Mesendoderm (in vitro differentiated cells): ENCODE measurements around the gene ARID2.

Source experiments
- DNase-seq: peaks from one replicate; pipeline ENCODE4 v3.0.0; 2013
- H2AK5ac ChIP-seq: 2 replicates; pipeline ENCODE4 v1.6.1; 2013; ENCODE audit warnings: low read length, inconsistent platforms
- H2BK120ac ChIP-seq: 2 replicates; pipeline ENCODE4 v1.6.1; 2013; ENCODE audit warnings: low read depth, mild to moderate bottlenecking, low read length, moderate library complexity, mixed read lengths
- H2BK15ac ChIP-seq: replicated peaks from 2 replicates; pipeline ENCODE4 v1.6.1; 2013; ENCODE audit warnings: low read depth, mild to moderate bottlenecking, moderate library complexity
- H2BK5ac ChIP-seq: 2 replicates; pipeline ENCODE4 v1.6.1; 2013; ENCODE audit warnings: low read length, inconsistent platforms
- H3K18ac ChIP-seq: 2 replicates; pipeline ENCODE4 v1.6.1; 2013; ENCODE audit warnings: mild to moderate bottlenecking, low read length, mixed read lengths
- H3K23ac ChIP-seq: one replicate; pipeline ENCODE4 v1.6.1; 2013; ENCODE audit warnings: low read length
- H3K27ac ChIP-seq: 2 replicates; pipeline ENCODE4 v1.5.1; 2013; ENCODE audit warnings: low read depth, mild to moderate bottlenecking, inconsistent platforms, low read length, moderate library complexity
- H3K27me3 ChIP-seq: 2 replicates; pipeline ENCODE4 v1.6.1; 2013; ENCODE audit warnings: low read length, control low read depth, mild to moderate bottlenecking, inconsistent platforms; ENCODE audit not compliant: insufficient read depth, poor library complexity
- H3K36me3 ChIP-seq: 2 replicates; pipeline ENCODE4 v1.6.1; 2013; ENCODE audit warnings: low read length, inconsistent platforms; ENCODE audit not compliant: control insufficient read depth, insufficient read depth
- H3K4ac ChIP-seq: one replicate; pipeline ENCODE4 v1.6.1; 2013; ENCODE audit warnings: low read depth, mild to moderate bottlenecking, low read length, moderate library complexity
- H3K4me1 ChIP-seq: 2 replicates; pipeline ENCODE4 v1.6.1; 2013; ENCODE audit warnings: low read depth, low read length, inconsistent platforms; ENCODE audit not compliant: control insufficient read depth
- H3K4me2 ChIP-seq: 2 replicates; pipeline ENCODE4 v1.6.1; 2013; ENCODE audit warnings: low read length
- H3K4me3 ChIP-seq: 2 replicates; pipeline ENCODE4 v1.5.1; 2013; ENCODE audit warnings: mild to moderate bottlenecking, low read length
- H3K56ac ChIP-seq: one replicate; pipeline ENCODE4 v1.6.1; 2013; ENCODE audit warnings: low read length
- H3K79me1 ChIP-seq: 2 replicates; pipeline ENCODE4 v1.6.1; 2013; ENCODE audit warnings: low read length, inconsistent platforms
- H3K79me2 ChIP-seq: 2 replicates; pipeline ENCODE4 v1.6.1; 2013; ENCODE audit warnings: mild to moderate bottlenecking, low read length; ENCODE audit not compliant: control insufficient read depth, insufficient read depth
- H3K9ac ChIP-seq: 2 replicates; pipeline ENCODE4 v1.6.1; 2013; ENCODE audit warnings: low read length, inconsistent platforms
- H4K5ac ChIP-seq: one replicate; pipeline ENCODE4 v1.6.1; 2013; ENCODE audit warnings: low read length
- H4K8ac ChIP-seq: one replicate; pipeline ENCODE4 v1.6.1; 2013; ENCODE audit warnings: low read depth, mild to moderate bottlenecking, control low read depth, low read length, moderate library complexity
- WGBS: extraction: QIAGEN DNeasy Blood & Tissue Kit; methylation state at CpG from one replicate; pipeline ENCODE4 v1.1.7; 2013; ENCODE audit warnings: low lambda C conversion rate, missing lambda C conversion rate; ENCODE audit not compliant: insufficient coverage; ENCODE audit errors: extremely low coverage; 5-methylcytosine and 5-hydroxymethylcytosine counted together

The ARID2 gene

DNA sequence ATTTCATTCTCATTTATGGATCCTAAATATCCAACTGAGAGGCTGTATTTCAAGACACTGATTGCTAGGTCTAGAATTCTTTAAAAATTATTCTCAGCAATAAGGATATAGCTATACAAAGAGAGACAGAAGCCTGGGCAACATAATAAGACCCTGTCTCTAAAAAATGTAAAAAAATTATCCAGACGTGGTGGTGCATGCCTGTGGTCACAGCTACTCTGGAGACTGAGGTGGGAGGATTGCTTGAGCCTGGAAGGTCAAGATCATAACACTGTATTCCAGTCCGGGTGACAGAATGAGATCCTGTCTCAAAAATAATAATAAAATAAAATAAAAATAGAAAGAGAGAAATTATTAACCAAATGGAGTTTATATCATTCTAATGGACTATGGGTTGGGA, 20.6 kb upstream of the ARID2 start:
- Histone ChIP-seq H2BK120ac (no peak overlapping the region), H3K79me1 (no peaks in the 10 kb centered on the region), H3K18ac (no peak overlapping the region), H3K4ac (no peak overlapping the region), H3K79me2 (no peaks in the 10 kb centered on the region), H3K27ac (no peak overlapping the region), H3K36me3 (no peaks in the 10 kb centered on the region), H2AK5ac (no peak overlapping the region), H3K23ac (no peak overlapping the region), H3K9ac (no peak overlapping the region), H2BK5ac (no peak overlapping the region), H3K4me3 (no peak overlapping the region), H4K8ac (no peak overlapping the region), H3K4me2 (no peak overlapping the region), H3K27me3 (no peaks in the 10 kb centered on the region), H3K56ac (no peak overlapping the region), H2BK15ac (no peak overlapping the region), H3K4me1 (peaks cover 6% of the 10 kb centered on the region), H4K5ac (no peak overlapping the region)
- WGBS = no CpG with 5 or more reads among the region's 2 CpGs
- DNase-seq = no peak

DNA sequence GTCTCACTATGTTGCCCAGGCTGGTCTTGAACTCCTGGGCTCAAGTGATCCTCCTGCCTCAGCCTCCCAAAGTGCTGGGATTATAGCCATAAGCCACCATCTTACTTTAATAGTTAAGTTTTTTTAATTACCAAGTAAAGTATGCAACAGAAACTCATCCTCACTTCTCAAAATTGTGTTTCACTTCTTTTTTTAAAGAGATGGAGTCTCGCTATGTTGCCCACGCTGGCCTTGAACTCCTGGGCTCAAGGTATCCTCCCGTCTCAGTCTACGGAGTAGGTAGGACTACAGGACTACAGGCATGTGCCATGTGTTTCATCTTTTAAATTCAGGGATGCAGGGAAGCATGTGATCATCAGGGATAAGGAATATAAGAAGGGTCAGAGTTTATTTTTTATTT, 17.2 kb upstream of the ARID2 start:
- Histone ChIP-seq H3K27ac (no peak overlapping the region), H2BK15ac (no peak overlapping the region), H3K23ac (no peak overlapping the region), H3K4me3 (no peak overlapping the region), H3K9ac (no peak overlapping the region), H3K36me3 (no peaks in the 10 kb centered on the region), H2BK120ac (no peak overlapping the region), H4K5ac (no peak overlapping the region), H3K4me2 (no peak overlapping the region), H3K79me1 (no peaks in the 10 kb centered on the region), H3K79me2 (no peaks in the 10 kb centered on the region), H3K4ac (no peak overlapping the region), H2AK5ac (no peak overlapping the region), H3K4me1 (no peaks in the 10 kb centered on the region), H3K56ac (no peak overlapping the region), H2BK5ac (no peak overlapping the region), H3K18ac (no peak overlapping the region), H4K8ac (no peak overlapping the region), H3K27me3 (no peaks in the 10 kb centered on the region)
- no peak for DNase-seq
- WGBS = no CpG with 5 or more reads among the region's 4 CpGs

- H3K23ac ChIP-seq = no peak overlapping the region
- no CpG with 5 or more reads among the region's 2 CpGs for WGBS
- H3K4me1 ChIP-seq = no peaks in the 10 kb centered on the region
- no peak overlapping the region for H2BK120ac ChIP-seq
- no peak overlapping the region for H3K27ac ChIP-seq
- no peaks in the 10 kb centered on the region for H3K27me3 ChIP-seq
- H4K8ac ChIP-seq = no peak overlapping the region
- no peak overlapping the region for H3K4me3 ChIP-seq
- H3K36me3 ChIP-seq = no peaks in the 10 kb centered on the region
- no peaks in the 10 kb centered on the region for H3K79me1 ChIP-seq
- no peak for DNase-seq
- H2AK5ac ChIP-seq = no peak overlapping the region
- H3K9ac ChIP-seq = no peak overlapping the region
- no peak overlapping the region for H2BK15ac ChIP-seq
- H3K18ac ChIP-seq = no peak overlapping the region
- no peak overlapping the region for H3K4ac ChIP-seq
- no peaks in the 10 kb centered on the region for H3K79me2 ChIP-seq
- H3K56ac ChIP-seq = no peak overlapping the region
- no peak overlapping the region for H3K4me2 ChIP-seq
- H4K5ac ChIP-seq = no peak overlapping the region
- no peak overlapping the region for H2BK5ac ChIP-seq
Measured at GRCh38 chr12:45713078-45713477, 16.4 kb upstream of the ARID2 start.

DNA sequence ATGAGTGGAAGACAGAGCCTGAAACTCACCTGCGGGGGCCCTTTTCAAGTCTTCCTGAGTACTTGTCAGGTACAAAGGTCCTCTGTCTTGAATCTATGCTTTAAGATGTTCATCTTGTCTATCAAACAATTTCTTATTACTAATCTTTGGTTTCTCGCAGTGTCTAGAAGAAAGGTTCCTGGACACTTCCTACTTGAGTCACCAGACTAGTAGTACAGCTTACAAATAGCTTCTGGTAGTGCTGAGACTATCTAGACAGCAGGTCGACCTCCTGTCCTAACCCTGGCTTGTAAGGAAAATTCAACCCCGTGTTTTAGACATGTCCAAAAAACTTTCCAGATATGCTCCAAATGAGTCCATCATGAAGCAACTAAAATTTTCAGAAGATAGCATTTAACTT, 11.2 kb upstream of the ARID2 start:
- no peaks in the 10 kb centered on the region for H3K79me1 ChIP-seq
- no peak overlapping the region for H3K27ac ChIP-seq
- no peak overlapping the region for H3K9ac ChIP-seq
- H2BK15ac ChIP-seq = no peak overlapping the region
- H4K5ac ChIP-seq = no peak overlapping the region
- no peak overlapping the region for H3K4ac ChIP-seq
- H3K79me2 ChIP-seq = peaks cover 3% of the 10 kb centered on the region
- H2BK120ac ChIP-seq = no peak overlapping the region
- H3K4me3 ChIP-seq = no peak overlapping the region
- H2AK5ac ChIP-seq = no peak overlapping the region
- no peak overlapping the region for H3K56ac ChIP-seq
- no peaks in the 10 kb centered on the region for H3K4me1 ChIP-seq
- no peak for DNase-seq
- no CpG with 5 or more reads among the region's 4 CpGs for WGBS
- H3K18ac ChIP-seq = no peak overlapping the region
- H3K23ac ChIP-seq = no peak overlapping the region
- H3K36me3 ChIP-seq = no peaks in the 10 kb centered on the region
- no peak overlapping the region for H4K8ac ChIP-seq
- H3K4me2 ChIP-seq = no peak overlapping the region
- H3K27me3 ChIP-seq = no peaks in the 10 kb centered on the region
- no peak overlapping the region for H2BK5ac ChIP-seq

GRCh38 chr12:45720069-45720468, 9.4 kb upstream of the ARID2 start:
- Histone ChIP-seq H3K9ac (no peak overlapping the region), H3K4me2 (no peak overlapping the region), H3K27me3 (no peaks in the 10 kb centered on the region), H2AK5ac (no peak overlapping the region), H3K56ac (no peak overlapping the region), H3K18ac (no peak overlapping the region), H3K4ac (no peak overlapping the region), H3K36me3 (no peaks in the 10 kb centered on the region), H3K4me3 (no peak overlapping the region), H3K27ac (no peak overlapping the region), H2BK120ac (no peak overlapping the region), H3K79me1 (no peaks in the 10 kb centered on the region), H2BK5ac (no peak overlapping the region), H2BK15ac (no peak overlapping the region), H3K4me1 (no peaks in the 10 kb centered on the region), H3K79me2 (peaks cover 4% of the 10 kb centered on the region), H3K23ac (no peak overlapping the region), H4K8ac (no peak overlapping the region), H4K5ac (no peak overlapping the region)
- WGBS = no CpG with 5 or more reads among the region's 2 CpGs
- DNase-seq = no peak

DNA sequence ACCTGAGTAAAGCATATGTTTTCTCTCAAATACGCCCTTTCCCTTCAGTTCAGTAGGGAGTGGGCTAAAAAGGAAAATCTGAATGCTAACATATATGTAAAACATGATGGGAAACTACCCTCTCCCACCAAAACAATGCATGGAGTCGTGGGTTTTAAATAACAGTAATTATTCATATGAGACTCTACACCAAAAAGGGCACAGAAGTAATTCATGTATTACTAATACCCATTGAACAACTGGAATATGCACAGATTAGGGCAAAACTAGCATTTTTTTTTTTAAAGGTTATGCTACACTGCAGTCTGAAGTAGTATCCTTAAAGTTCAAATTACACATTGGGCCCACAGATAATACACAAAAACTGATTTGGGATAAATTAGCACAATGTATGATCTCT, 8.1 kb upstream of the ARID2 start:
- Histone ChIP-seq H3K4me1 (no peaks in the 10 kb centered on the region), H2BK120ac (no peak overlapping the region), H2BK15ac (no peak overlapping the region), H3K4me3 (no peak overlapping the region), H3K9ac (no peak overlapping the region), H3K23ac (no peak overlapping the region), H2BK5ac (no peak overlapping the region), H2AK5ac (no peak overlapping the region), H3K27me3 (no peaks in the 10 kb centered on the region), H3K79me2 (peaks cover 6% of the 10 kb centered on the region), H3K4me2 (no peak overlapping the region), H3K4ac (no peak overlapping the region), H3K36me3 (no peaks in the 10 kb centered on the region), H3K27ac (no peak overlapping the region), H3K79me1 (no peaks in the 10 kb centered on the region), H3K56ac (no peak overlapping the region), H4K5ac (no peak overlapping the region), H4K8ac (no peak overlapping the region), H3K18ac (no peak overlapping the region)
- WGBS = no CpG with 5 or more reads among the region's 2 CpGs
- no peak for DNase-seq
